Measurements from ENCODE around the gene PHACTR1. TPM values are rescaled to one million over a fixed set of nuclear protein-coding genes. Genes with fewer than 3 reads are reported as not detected.

The PHACTR1 gene
- polyA plus RNA-seq, 1 of the 3 experiments (the other 2 are of a cell fraction) = 0.12 TPM

GRCh38 chr6:12804952-12805645 is 88.5 kb downstream of the PHACTR1 start:
- no peaks in the 10 kb centered on the region for H3K79me2 ChIP-seq (ENCODE audit: insufficient read depth)
- WGBS (ENCODE audit: low lambda C conversion rate) = 35% methylated on average over 7 of the region's 7 CpGs
- no peak for TF ChIP-seq TEAD4 (IDR thresholded peaks at IDR 0.05; ENCODE audit: borderline replicate concordance, insufficient read depth)
- TF ChIP-seq FOXM1 (IDR thresholded peaks at IDR 0.05; ENCODE audit: low read depth) = no peak
- TF ChIP-seq GATA2 (CRISPR knock-in tag; IDR thresholded peaks at IDR 0.05) = no peak
- TF ChIP-seq GABPA (IDR thresholded peaks at IDR 0.05; ENCODE audit: low read depth) = no peak
- no peak for TF ChIP-seq FOSL2 (IDR thresholded peaks at IDR 0.05; ENCODE audit: borderline replicate concordance, low read depth)
- TF ChIP-seq EP300 (IDR thresholded peaks at IDR 0.05; ENCODE audit: borderline replicate concordance in 1 of 2, low read depth in 1 of 2, low read length in 1 of 2) = no peak
- H3K4me1 ChIP-seq (ENCODE audit: control insufficient read depth in 1 of 2, insufficient read depth in 2 of 2, low read depth in 1 of 2, low read length in 1 of 2) = no peaks in the 10 kb centered on the region
- ChIA-PET POLR2A (no interaction called here), CTCF (interaction anchor here (1.0 to 1.2 kb wide), 3 partner anchors 13 to 88 kb away, joined by 3 read pairs; no protein-coding TSS in a partner anchor)
- H3K36me3 ChIP-seq (replicated peaks in 1 of 2; ENCODE audit: control insufficient read depth in 1 of 2, insufficient read depth in 2 of 2, low read length in 1 of 2) = no peaks in the 10 kb centered on the region
- no peak overlapping the region for H3K4me3 ChIP-seq (ENCODE audit: low read depth in 2 of 2, low read length in 1 of 2)
- no peak for DNase-seq
- no peak overlapping the region for H3K4me2 ChIP-seq
- no peak overlapping the region for H3K27ac ChIP-seq (ENCODE audit: low read depth in 2 of 2, low read length in 1 of 2)
- H3K9me3 ChIP-seq = no peaks in the 10 kb centered on the region
- no peak overlapping the region for H3K9ac ChIP-seq
- H3K9me2 ChIP-seq = no peaks in the 10 kb centered on the region
- H2AFZ ChIP-seq (ENCODE audit: low read depth) = no peak overlapping the region
- no peaks in the 10 kb centered on the region for H3K27me3 ChIP-seq (ENCODE audit: insufficient read depth)
- H3F3A ChIP-seq (replicated peaks; ENCODE audit: insufficient read depth) = no peaks in the 10 kb centered on the region
- no peaks in the 10 kb centered on the region for H4K20me1 ChIP-seq (ENCODE audit: insufficient read depth)

GRCh38 chr6:12806136-12806535 is 89.6 kb downstream of the PHACTR1 start:
- TF ChIP-seq PBX3 (IDR thresholded peaks at IDR 0.05) (no peak), FOSL2 (IDR thresholded peaks at IDR 0.05; ENCODE audit: borderline replicate concordance, low read depth) (no peak)
- Histone ChIP-seq H3K79me2 (ENCODE audit: insufficient read depth) (no peaks in the 10 kb centered on the region), H3K4me1 (ENCODE audit: control insufficient read depth in 1 of 2, insufficient read depth in 2 of 2, low read depth in 1 of 2, low read length in 1 of 2) (no peaks in the 10 kb centered on the region), H3F3A (replicated peaks; ENCODE audit: insufficient read depth) (no peaks in the 10 kb centered on the region), H3K27ac (ENCODE audit: low read depth in 2 of 2, low read length in 1 of 2) (no peak overlapping the region), H3K4me2 (no peak overlapping the region), H3K9me2 (no peaks in the 10 kb centered on the region), H3K9ac (no peak overlapping the region), H3K27me3 (ENCODE audit: insufficient read depth) (no peaks in the 10 kb centered on the region), H3K9me3 (no peaks in the 10 kb centered on the region), H3K36me3 (replicated peaks in 1 of 2; ENCODE audit: control insufficient read depth in 1 of 2, insufficient read depth in 2 of 2, low read length in 1 of 2) (no peaks in the 10 kb centered on the region), H3K4me3 (ENCODE audit: low read depth in 2 of 2, low read length in 1 of 2) (no peak overlapping the region), H2AFZ (ENCODE audit: low read depth) (no peak overlapping the region), H4K20me1 (ENCODE audit: insufficient read depth) (no peaks in the 10 kb centered on the region)
- POLR2A ChIA-PET = no interaction called here
- CTCF ChIA-PET = interaction anchor here (0.9 kb wide), 1 partner anchor 7 kb away, joined by 3 read pairs; no protein-coding TSS in a partner anchor
- 39% methylated on average over 4 of the region's 4 CpGs for WGBS (ENCODE audit: low lambda C conversion rate)
- no peak for DNase-seq

GRCh38 chr6:12806796-12807195 is 90.2 kb downstream of the PHACTR1 start:
- Histone ChIP-seq H3K27me3 (ENCODE audit: insufficient read depth) (no peaks in the 10 kb centered on the region), H3K9ac (no peak overlapping the region), H3K9me2 (no peaks in the 10 kb centered on the region), H3F3A (replicated peaks; ENCODE audit: insufficient read depth) (no peaks in the 10 kb centered on the region), H3K4me3 (ENCODE audit: low read depth in 2 of 2, low read length in 1 of 2) (no peak overlapping the region), H4K20me1 (ENCODE audit: insufficient read depth) (no peaks in the 10 kb centered on the region), H3K4me2 (no peak overlapping the region), H3K4me1 (ENCODE audit: control insufficient read depth in 1 of 2, insufficient read depth in 2 of 2, low read depth in 1 of 2, low read length in 1 of 2) (no peaks in the 10 kb centered on the region), H3K27ac (ENCODE audit: low read depth in 2 of 2, low read length in 1 of 2) (no peak overlapping the region), H3K9me3 (no peaks in the 10 kb centered on the region), H3K79me2 (ENCODE audit: insufficient read depth) (no peaks in the 10 kb centered on the region), H2AFZ (ENCODE audit: low read depth) (no peak overlapping the region), H3K36me3 (replicated peaks in 1 of 2; ENCODE audit: control insufficient read depth in 1 of 2, insufficient read depth in 2 of 2, low read length in 1 of 2) (no peaks in the 10 kb centered on the region)
- no peak for DNase-seq
- CTCF ChIA-PET = interaction anchor here (0.9 kb wide), 1 partner anchor 8 kb away, joined by 3 read pairs; no protein-coding TSS in a partner anchor
- POLR2A ChIA-PET = no interaction called here
- WGBS (ENCODE audit: low lambda C conversion rate) = 93% methylated on average over 1 of the region's 1 CpG
- TF ChIP-seq RCOR1 (IDR thresholded peaks at IDR 0.05; ENCODE audit: low read length) (no peak), TEAD4 (IDR thresholded peaks at IDR 0.05; ENCODE audit: borderline replicate concordance, insufficient read depth) (no peak), EP300 (IDR thresholded peaks at IDR 0.05; ENCODE audit: borderline replicate concordance in 1 of 2, low read depth in 1 of 2, low read length in 1 of 2) (no peak), REST (IDR thresholded peaks at IDR 0.05; ENCODE audit: low read depth, low read length) (no peak), RAD21 (IDR thresholded peaks at IDR 0.05; ENCODE audit: low read length) (no peak), IRF3 (IDR thresholded peaks at IDR 0.05; ENCODE audit: low read depth, low read length) (no peak), RFX5 (IDR thresholded peaks at IDR 0.05; ENCODE audit: low read length) (no peak), CHD2 (IDR thresholded peaks at IDR 0.05; ENCODE audit: low read length, partially characterized antibody) (no peak), MXI1 (IDR thresholded peaks at IDR 0.05; ENCODE audit: low read depth, low read length) (no peak), POLR2AphosphoS5 (IDR thresholded peaks at IDR 0.05; ENCODE audit: low read depth, low read length) (no peak)

Data from SK-N-SH (cell line).